ENCODE results near the gene ITM2C.

The ITM2C gene

DNA sequence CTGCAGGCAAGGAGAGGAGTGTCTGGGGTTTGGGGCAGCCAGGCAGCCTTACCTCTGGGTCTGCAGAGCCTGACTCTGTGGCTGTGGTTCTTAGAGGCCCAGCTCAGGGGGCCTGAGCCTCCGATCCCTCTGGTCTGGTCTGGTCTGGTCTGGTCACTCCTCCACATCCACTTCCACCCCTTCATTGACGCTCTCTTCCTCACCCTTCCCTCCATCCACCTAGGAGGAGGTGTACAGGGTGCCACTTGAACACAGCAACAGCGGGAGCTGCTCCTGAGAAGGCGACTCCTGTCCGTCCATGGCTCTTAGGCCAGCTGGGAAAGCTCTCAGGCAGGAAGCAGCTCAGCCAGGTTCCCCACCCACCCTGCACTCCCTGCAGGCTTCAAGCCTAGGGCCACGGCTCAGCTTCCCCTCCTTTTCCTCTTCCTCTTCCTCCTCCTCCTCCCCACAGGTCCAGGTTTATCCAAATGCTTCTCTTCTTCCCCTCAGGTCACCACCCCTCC, 43.4 kb downstream of the ITM2C start:
- DNase-seq (ENCODE audit: low spot score): no peak

DNA sequence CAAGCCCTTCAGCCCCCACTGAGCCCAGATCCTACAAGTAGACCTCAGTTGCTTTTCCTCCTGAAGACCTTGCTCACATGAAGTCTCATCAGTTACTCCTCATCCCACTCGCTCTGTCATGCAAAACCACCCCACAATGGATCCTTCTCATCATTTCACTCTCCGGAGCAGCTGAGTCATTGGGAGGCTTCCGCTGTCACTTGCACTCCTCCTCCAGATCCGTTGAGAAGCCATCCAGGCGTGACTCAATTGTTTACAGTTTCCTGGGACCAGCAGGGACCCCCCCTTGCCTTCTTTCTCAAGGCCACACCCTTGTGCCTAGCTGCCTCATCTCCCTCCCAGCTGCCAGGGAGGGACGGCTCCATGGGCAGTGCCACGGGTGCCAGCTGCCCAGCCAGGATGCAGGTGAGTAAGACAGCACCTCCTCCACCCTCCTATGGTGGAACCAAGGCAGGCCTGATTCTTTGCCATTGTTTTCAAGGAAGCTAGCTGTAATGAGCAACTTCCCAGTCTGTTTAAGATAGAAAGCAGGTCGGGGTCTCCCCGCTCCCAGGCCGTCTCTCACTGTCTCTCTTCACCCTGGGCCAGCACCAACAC, 44.0 kb downstream of the ITM2C start:
- peak; percentile 84 for DNase-seq (ENCODE audit: low spot score)

DNA sequence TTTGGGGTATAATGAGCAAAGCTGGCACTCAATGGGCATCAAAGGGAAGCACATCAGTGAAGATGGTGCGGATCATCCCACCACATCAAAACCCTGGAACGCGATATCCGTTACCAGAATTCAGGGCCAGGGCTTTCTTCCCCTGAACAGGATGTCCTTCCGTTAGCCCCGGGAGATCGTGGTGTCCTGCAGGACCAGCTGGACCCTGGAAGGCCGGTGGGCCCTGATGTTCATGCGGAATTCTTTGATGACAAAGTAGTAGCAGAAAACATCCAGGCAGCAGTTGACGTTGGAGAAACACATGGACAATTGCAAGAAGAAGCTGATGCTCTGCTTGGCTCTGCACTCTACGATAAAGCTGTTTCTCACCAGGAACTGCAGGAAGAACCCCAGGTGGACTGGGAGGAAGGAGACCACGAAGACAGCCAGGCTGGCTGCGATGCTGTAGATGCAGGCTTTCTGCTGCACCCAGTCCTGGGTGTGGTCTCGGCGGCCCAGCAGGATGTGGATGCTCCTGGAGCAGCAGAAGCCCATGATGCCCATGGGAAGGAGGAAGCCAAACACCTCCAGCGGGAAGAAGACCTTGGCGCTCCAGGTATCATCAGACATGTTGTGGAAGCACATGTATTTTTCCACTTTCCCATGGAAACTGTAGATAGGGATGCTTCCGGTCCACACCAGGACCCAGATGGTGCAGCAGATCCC, 45.3 kb downstream of the ITM2C start:
- DNase-seq (ENCODE audit: low spot score): no peak

DNA sequence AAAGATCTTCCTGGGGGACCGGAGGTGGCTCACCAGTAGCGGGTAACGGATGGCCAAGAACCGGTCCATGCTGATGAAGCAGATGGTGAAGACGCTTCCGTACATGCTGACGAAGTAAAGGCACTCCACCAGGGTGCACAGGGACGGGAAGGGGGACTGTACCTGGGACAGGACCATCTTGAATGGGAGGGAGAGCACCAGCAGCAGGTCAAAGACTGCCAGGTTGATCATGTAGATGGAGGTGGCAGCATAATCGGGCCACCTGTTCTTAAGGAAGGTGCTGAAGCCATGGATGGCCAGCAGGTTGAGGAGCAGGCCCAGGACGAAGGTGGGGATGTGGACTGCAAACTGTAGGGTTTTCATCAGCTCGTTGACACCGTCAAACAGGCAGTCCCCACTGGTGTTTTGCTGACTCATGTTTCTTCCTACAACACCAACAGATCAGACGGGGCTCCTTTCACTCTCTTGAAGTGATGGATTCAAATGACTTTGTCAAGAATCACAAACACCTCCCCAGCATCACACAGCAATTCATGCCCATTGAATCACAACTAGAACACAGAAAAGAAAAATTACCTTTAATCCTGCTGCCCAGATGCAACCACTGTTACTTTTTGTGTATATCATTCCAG, 45.9 kb downstream of the ITM2C start:
- no peak for DNase-seq (ENCODE audit: low spot score)

DNA sequence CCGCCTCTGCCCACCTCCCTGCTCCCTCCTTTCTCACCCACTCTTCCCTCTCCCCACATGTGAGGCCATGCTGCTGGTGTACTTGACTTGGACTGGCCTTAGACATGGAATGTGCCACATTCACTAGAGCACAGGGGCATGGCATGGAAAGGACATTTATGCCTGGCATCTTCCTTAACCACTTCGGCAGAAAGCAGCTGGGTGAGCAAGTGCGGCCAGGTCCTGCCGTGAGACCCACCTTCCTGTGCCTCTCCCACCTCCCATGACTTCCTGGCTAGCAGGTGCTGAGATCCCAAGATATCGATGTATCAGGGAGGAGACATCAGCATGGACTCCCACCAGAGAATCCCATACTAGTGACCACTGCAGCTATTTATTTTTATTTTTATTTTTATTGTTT, 47.3 kb downstream of the ITM2C start:
- DNase-seq (ENCODE audit: low spot score): no peak

DNA sequence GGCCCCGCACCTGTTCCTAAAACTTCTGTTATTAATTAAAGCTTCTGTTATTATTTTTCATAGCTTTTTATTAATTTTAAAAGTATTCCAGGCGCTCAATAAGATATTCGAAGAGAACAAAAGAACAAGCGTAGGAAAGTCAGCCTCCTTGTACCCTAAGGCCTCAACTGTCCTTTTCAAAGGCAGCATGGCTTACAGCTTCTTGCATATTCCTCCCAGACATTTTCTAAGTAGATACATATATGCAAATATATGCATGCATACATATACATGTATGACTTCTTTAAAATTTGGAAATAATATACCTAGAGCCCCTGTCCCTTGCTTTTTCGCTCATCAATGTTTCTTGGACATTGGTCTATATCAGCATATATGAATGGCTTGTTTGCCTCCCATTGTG, 48.0 kb downstream of the ITM2C start:
- no peak for DNase-seq (ENCODE audit: low spot score)

DNA sequence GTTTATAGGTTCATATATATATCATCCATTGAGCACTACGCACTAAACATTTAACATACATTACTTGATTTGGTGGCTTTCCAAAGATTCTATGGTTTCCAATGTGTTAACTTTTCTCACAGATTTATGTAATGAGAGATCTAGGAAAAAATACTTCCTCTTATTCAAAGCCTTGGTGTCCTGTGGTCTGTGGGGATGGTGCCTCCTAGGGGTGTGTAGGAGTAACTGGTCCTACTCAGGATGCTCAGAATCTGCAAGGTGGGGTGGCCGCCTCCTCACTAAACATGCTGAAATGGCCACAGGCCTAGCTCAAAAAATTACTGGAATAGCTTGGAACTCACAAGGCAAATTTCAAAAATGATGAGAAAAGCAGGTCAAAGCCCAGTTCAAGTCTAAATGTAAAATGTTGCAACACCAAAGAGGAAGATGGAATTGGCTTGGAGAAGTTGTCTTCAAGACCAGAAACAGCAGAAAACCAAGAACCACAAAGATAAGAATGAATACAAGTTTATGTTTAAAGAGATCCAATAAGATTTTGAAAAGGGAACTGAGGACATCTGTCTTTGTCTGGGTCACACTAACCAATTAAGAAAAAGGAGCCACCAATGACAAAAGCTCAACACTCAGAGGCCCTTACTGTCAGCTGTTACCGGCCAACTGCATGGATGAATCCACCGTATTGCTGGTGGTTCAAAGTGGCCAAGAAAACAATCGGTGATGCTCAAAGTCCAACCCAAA, 48.8 kb downstream of the ITM2C start:
- no peak for DNase-seq (ENCODE audit: low spot score)

DNA sequence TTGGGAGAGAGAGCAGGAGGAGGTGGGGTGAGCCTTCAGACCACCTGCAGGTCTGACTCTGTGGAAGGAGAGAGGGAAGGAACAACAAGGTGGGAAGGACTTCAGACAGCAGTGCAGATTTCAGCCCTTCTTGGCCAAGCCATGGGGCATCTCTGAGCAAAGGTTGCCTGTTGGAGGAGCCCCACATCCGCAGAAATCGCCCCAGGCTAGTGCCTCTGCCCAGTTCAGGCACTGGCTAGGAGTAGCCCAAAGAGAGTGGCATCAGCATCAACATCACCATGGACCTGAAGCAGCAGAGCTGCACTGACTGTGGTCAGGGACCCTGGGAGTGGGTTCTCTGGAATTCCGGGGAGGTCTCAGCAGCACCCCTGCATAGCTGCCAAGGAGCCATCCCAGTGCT, 50.1 kb downstream of the ITM2C start:
- no peak for DNase-seq (ENCODE audit: low spot score)

DNA sequence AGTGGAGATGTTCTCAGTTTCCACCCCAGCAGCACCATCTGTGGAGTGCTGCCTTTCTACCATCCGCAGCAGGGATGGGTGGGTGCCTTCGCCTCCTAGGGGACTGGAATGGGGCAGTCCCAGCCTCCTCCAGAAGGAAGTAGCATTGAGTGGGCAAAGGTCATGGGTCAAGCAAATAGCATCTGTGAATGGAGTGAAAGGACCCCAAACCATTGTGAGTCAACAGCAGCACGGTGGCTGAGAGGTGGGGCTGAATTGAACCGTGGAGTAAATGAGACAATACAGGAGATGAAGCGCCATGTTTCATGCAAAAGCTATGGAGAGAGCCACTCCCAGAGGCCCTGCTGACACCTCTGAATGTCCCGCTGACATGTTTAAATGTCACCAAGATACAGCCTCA, 50.6 kb downstream of the ITM2C start:
- DNase-seq (ENCODE audit: low spot score): no peak

DNA sequence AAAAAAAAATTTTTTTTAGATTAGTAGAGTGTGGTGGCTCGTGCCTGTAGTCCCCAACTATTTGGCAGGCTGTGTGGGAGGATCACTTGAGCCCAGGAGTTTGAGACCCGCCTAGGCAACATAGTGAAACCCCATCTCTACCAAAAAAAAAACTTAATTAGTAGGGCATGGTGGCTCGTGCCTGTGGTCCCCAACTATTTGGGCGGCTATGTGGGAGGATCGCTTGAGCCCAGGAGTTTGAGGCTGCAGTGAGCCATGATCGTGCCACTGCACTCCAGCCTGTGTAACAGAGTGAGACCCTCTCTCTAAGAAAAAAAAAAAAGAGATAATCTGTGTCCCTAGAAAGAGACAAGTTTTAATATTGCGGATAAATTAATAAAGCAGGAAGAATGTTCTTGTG, 51.5 kb downstream of the ITM2C start:
- no peak for DNase-seq (ENCODE audit: low spot score)

DNA sequence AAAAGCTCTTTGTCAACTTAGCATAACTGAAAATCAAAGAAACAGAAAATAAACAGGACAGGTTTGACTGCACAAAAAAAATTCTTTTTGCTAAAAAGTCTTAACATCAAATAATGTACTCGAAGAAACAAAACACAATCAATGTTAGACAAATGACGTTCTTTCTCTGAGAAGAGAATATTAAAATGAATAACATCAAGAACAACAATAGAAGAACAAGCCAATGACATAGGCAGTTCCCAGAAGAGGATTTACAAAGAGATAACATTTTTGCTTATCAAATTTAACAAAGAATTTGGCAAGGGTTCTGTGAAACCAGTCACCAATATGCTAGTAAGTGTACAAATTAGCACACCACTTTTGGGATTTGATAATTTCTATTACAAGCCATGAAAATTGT, 54.5 kb downstream of the ITM2C start:
- no peak for DNase-seq (ENCODE audit: low spot score)

DNA sequence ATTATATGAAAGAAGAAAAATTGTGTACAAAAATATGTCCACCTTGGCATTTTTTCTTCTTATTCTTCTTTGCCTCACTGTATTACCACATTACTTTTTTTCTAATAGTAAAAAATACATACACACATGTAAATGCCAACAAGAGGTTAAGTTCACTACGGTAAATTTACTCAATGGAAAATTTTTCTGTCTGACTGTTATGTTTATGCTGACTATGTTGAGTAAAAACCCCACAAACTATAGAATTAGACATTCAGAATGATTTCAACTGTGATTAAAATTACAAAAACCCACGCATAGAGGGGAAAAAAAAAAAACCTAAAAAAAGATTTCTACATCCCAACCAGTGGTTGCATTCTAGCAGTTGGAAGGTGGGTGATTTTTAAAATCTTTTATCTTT, 54.9 kb downstream of the ITM2C start:
- DNase-seq (ENCODE audit: low spot score): no peak

DNA sequence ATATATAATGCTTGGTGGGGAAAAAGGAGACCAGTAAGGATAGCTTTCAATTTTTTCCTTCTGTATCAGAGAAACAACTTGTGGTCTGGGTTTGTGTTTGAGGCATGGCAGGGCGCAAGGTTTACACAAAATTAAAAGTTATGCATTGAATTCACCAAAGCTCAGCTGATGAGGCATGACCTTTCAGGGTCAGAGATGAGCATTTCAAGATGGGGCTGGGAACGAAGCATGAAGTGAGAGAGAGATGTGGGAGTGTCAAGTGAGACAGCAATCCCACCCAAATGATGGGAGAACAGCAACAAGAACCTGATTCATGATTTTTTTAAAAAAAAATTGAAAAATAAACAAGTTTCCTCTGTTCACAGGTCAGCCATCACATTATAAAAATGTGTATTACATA, 55.4 kb downstream of the ITM2C start:
- no peak for DNase-seq (ENCODE audit: low spot score)

DNA sequence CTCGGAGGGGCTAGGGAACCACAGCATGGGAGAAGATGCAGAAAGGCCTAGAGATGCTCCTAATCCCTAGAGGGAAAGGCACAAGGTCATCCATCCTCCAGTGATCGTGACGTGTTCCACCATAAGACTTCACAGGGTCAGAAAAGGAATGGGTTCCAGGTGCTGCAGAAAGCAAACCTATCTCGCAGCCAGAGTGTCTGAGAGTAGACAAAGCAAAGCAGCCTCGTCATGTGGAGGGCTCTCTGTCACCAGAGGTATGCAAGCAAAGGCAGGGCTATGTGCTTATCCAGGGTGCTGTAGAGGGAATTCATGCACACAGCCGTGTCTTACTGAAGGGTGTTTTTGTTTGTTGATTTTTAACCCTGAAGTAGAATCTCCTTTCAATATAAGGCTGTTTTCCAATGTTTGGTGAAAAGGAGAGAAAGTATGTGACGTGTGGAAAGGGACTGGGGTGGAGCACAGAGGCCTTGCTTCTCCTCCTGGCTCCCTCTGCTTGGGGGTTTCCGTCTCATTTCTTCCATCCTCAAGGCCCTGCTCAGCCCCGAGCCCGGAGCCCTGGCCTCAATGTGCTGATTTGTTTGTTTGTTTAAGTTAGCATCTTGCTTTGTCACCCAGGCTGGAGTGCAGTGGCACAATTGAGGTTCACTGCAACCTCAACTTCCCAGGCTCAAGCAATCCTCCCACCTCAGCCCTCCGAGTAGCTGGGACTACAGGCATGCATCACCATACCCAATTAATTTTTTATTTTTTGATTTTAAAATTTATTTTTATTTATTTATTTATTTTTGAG, 57.3 kb downstream of the ITM2C start:
- DNase-seq (ENCODE audit: low spot score): no peak

DNA sequence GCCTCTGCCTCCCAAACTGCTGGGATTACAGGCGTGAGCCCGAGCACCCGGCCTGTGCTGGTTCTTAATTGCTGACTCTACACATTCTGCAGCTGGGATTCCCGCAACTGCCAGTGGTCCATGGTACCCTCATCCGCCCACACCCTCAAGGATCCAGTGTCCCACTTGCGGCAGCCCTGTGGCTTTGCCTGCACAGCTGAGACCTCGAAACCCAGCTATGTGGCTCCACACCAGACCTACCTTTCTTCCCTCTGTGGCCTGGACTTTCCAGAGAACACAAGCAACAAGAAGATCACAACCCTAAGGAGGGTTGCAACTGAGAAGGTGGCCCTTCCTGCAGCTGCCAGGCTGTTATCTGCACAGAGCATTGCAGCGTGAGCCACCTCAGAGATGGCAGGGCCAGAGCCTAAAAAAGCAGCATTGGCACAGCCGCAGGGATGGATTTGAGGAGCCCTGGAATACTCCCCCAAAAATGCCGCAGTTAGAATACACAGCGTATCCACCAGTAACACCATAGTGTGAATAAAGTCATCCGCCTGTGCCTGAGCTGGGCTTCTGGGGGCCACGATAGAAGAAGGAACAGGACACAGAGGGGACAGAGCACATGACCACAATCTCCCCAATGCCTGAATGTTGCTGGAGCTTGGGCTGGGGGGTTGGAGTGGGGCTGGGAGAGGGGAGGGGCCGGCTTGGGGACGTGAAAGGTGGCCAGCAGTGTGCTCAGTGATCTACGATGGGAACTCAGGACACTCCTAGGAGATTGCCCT, 58.4 kb downstream of the ITM2C start:
- no peak for DNase-seq (ENCODE audit: low spot score)

DNA sequence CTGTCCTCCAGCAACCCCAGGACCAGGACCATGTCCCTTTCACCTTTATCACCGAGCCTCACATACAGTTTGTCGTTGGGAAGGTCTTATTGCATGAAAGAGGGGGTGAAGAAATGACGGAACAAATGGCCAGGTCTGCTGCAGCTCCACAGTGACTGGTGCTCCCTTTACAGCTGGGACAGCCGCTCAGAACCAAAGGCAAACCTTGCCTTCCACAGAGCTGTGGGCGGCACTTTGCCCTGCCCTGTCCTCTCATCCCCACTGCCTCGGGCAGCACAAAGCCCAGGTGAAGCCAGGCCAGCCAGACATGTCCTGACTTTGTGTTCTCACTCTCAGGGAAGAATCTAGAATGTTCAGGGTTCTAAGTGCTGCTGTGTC, 59.3 kb downstream of the ITM2C start:
- no peak for DNase-seq (ENCODE audit: low spot score)

DNA sequence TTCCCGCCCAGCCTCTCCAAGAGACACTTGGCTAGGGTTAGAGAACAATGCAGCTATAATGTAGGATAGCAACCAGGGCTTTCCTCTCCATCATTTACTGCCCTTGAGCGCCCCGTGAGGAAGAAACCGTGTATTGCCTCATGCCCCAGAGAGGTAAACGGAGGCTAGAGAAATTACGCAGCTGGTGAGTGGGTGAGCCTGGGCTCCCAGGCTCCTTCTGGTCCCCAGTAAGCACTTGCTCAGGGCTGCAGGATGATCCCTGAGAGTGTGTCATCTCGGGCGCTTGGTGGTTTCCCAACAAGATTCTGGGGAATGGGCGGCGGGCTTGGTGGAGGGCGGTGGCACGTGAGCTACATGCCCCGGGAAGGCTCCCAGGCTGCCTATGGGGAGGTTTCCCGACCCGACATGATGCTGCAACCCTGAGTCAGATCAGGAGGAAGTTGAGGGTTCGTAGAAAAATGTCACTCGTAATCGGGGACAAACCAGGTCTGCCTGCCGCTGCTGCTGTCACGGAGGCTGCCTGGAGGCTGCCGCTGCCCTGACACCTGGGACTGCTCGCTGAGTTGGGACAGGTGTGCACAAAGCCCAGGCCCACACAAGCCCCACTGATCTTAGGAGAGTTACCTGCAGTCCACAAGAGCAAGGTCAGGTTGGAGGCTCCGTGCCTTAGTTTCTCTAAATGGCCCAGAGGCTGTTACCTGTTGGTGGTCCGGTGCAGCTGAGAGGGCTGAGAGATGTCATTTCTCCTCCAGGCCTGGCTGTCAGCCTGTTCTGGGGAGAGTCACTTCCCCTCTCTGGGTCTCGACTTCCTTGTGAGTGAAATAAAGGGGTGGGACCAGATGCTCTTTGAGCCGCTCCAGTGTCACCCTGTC, 60.0 kb downstream of the ITM2C start, which contains the start of gene GPR55:
Gene GPR55 (minus strand): TSS at position 773 of the 872 bp plus-strand sequence. CDS start 14,280 bp downstream, outside the sequence.
- DNase-seq (ENCODE audit: low spot score): no peak

DNA sequence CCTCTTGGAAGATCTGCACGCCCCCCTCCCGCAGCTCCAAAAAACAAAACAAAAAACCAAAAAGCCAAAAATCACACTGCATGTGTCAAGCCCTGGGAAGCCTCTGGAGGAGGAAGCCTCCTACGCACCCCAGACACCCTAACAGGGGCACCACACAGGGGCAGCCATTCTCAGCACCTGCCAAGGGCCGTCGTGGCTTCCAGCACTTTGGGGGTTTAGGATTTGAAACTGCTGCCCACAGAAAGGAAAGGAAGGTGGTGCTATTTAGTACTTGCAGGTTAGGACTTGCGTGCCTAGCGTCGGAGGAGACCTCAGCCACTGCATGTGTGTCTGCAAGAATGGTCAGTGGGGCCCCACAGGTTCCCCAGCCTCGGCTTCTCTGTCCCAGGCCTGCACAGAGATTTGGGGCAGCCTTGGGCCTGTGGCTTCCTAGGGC, 60.7 kb downstream of the ITM2C start:
- no peak for DNase-seq (ENCODE audit: low spot score)

DNA sequence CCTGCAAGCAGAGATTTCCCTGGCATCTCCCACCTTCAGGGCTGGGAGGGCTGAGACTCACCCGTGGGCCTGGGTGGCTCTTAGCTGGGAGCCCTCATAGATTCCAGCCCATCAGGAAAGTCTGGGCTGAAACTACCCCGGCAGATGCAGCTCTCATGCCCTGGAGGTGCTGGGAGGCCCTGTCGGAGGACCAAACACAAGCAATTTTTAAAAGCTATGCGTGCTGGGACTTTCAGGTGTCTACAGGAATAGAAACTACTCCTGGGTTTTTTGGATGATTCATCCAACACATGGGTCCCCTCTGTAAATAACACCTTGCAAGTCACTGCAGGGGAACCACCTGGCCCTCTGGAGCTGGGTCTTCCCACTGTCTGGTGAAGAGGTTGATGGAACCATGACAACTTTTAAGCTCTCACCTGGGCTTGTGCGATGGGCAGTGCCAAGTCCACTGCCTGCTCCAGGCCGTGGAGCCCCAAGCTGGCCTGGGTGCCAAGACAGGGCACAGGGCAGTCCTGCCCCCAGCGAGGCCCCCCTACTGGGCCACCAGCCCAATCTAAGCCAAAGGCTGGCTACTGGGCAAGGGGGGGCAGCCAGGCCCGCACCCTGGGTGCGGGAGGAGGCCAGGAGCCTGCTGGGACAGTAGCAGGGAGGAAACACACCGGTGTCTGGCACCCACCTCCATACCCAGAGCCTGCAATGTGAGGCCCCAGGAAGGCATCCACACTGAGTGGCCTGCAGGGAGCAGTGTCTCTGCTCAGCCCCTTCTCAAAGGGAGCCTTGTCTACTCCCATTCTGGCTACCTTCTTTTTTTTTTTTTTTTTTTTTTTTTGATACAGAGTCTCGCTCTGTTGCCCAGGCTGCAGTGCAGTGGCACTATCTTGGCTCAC, 61.4 kb downstream of the ITM2C start:
- no peak for DNase-seq (ENCODE audit: low spot score)
